ENCODE results near the gene ERBB2. TPM values are rescaled to one million over a fixed set of nuclear protein-coding genes. Genes with fewer than 3 reads are reported as not detected.

ERBB2 gene
- total and polyA plus RNA-seq, 2 of the 8 experiments (the other 6 are each of a cell fraction or from before 2014, with no cell fraction given), result 183 to 394 TPM

DNA sequence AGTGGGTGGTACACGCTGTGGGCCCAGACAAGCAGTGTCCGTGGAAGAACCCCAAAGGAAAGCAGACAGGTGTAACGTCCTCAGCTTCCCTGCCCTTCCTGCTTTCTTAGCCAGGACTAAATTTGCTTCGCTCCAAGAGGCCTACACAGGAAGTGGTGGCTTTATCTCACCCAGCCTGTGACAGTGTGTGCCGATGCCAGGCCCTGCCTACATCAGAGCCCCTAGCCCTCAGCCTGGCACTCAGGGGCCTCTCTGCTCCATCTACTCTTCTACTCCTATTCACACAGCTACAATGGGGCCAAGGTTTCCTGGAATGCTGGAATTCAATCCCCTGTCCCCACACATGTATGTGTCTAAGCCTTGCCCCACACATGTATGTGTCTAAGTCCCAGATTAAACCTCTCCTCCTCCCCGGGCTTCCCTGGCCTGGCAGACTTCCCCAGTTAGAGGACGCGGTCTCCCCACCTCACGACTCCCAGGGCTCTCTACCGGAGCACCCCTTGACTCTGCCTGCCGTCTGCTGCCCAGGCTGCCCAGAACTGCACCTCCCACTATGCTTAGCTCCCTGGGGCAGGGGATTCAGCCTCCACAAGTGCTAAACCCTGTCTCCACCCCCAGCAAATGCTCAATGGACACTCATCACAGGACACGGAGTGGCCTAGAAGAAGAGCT is 20.2 kb upstream of the ERBB2 start:
- Histone ChIP-seq H3K4me2 (ENCODE audit: insufficient read depth in 1 of 2, low read depth in 2 of 2, low read length in 2 of 2) (no peak overlapping the region), H3K23me2 (ENCODE audit: low read depth, low read length) (no peaks in the 10 kb centered on the region), H3K36me3 (ENCODE audit: control insufficient read depth in 2 of 4, insufficient read depth in 4 of 4, low read length in 3 of 4) (peaks cover 0 to 3% (median 1%) of the 10 kb centered on the region in 4 experiments; a peak in 4 of 8 replicates), H2AFZ (ENCODE audit: low read length) (no peak overlapping the region), H2BK5ac (ENCODE audit: low read depth, low read length) (no peak overlapping the region), H3K14ac (ENCODE audit: insufficient read length) (no peak overlapping the region), H3K79me1 (ENCODE audit: low read depth, low read length) (no peaks in the 10 kb centered on the region), H2BK20ac (ENCODE audit: low read length) (no peak overlapping the region), H2BK15ac (ENCODE audit: low read length) (no peak overlapping the region), H3K27me3 (replicated peaks in 1 of 4; ENCODE audit: control insufficient read depth in 3 of 4, extremely low read depth in 1 of 4, insufficient read depth in 3 of 4, low read length in 3 of 4) (no peaks in the 10 kb centered on the region), H3K27ac (ENCODE audit: low read depth, low read length) (no peak overlapping the region), H3K79me2 (ENCODE audit: control insufficient read depth in 1 of 2, insufficient read depth in 2 of 2, low read length in 2 of 2) (no peaks in the 10 kb centered on the region), H3K4me3 (ENCODE audit: extremely low read depth in 1 of 4, insufficient read depth in 2 of 4, low read depth in 3 of 4, low read length in 4 of 4) (no peak overlapping the region), H3K9ac (replicated peaks in 1 of 4; ENCODE audit: extremely low read depth in 1 of 4, low read depth in 3 of 4, low read length in 3 of 4) (no peak overlapping the region), H4K8ac (ENCODE audit: extremely low read depth, insufficient read depth, low read length) (no peak overlapping the region), H2BK12ac (ENCODE audit: low read depth, low read length) (peak overlapping the region; percentile 68; the same call in 1 of the 2 replicates), H3K9me3 (ENCODE audit: insufficient read depth in 2 of 2, low read depth in 1 of 2, low read length in 1 of 2) (no peaks in the 10 kb centered on the region), H3K23ac (ENCODE audit: insufficient read length) (no peak overlapping the region), H4K5ac (ENCODE audit: insufficient read length, low read depth, low read length) (no peak overlapping the region), H3K4ac (replicated peaks; ENCODE audit: insufficient read length, low read depth, low read length) (no peak overlapping the region), H2BK120ac (replicated peaks; ENCODE audit: low read depth, low read length) (no peak overlapping the region), H3K18ac (ENCODE audit: extremely low read depth, low read length) (no peak overlapping the region; the same call in 1 of the 2 replicates), H4K91ac (replicated peaks; ENCODE audit: insufficient read length, low read length) (no peak overlapping the region), H2AK5ac (ENCODE audit: low read depth, low read length) (0 out of 2 replicates have a peak overlapping the region, but pooled peaks have one; percentile 24), H3K56ac (replicated peaks; ENCODE audit: insufficient read length, low read depth, low read length) (no peak overlapping the region), H3K4me1 (replicated peaks in 1 of 4; ENCODE audit: control insufficient read depth in 3 of 4, insufficient read depth in 4 of 4, low read length in 3 of 4) (peaks cover 0 to 8% (median 5%) of the 10 kb centered on the region in 4 experiments; a peak in 5 of 7 replicates), H4K20me1 (replicated peaks in 1 of 2; ENCODE audit: control insufficient read depth in 1 of 2, insufficient read depth in 2 of 2, low read length in 2 of 2) (no peaks in the 10 kb centered on the region)
- ChIA-PET CTCF (ENCODE audit: partially characterized antibody) (interaction anchor here (0.6 to 52.4 kb wide), 18 partner anchors 10 to 308 kb away, joined by 3 to 1885 read pairs (median 3); partner anchors contain the start of genes ERBB2, PNMT, PPP1R1B and STARD3), POLR2A (ENCODE audit: partially characterized antibody) (interaction anchor here (0.5 to 38.1 kb wide), 5 partner anchors 4 to 335 kb away, joined by 3 to 708 read pairs (median 3); partner anchors contain the start of genes ERBB2, PGAP3, PNMT and TCAP)
- TF ChIP-seq POLR2AphosphoS5 (IDR thresholded peaks at IDR 0.05; ENCODE audit: low read depth, low read length) (no peak), JUND (IDR thresholded peaks at IDR 0.05; ENCODE audit: low read length) (no peak), POU5F1 (IDR thresholded peaks at IDR 0.05; ENCODE audit: low read depth, low read length) (no peak), BCL11A (IDR thresholded peaks at IDR 0.05; ENCODE audit: low read depth in 2 of 2, low read length in 2 of 2) (no peak), JUN (IDR thresholded peaks at IDR 0.05; ENCODE audit: low read depth, low read length) (no peak), RFX5 (IDR thresholded peaks at IDR 0.05; ENCODE audit: borderline replicate concordance, low read depth, low read length) (no peak), SP2 (IDR thresholded peaks at IDR 0.05; ENCODE audit: low read length) (no peak), RXRA (IDR thresholded peaks at IDR 0.05; ENCODE audit: insufficient read depth, low read depth, low read length) (no peak), NRF1 (IDR thresholded peaks at IDR 0.05; ENCODE audit: low read depth, low read length) (no peak)
- TF ChIP-seq, protein P1, sequence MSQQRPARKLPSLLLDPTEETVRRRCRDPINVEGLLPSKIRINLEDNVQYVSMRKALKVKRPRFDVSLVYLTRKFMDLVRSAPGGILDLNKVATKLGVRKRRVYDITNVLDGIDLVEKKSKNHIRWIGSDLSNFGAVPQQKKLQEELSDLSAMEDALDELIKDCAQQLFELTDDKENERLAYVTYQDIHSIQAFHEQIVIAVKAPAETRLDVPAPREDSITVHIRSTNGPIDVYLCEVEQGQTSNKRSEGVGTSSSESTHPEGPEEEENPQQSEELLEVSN (IDR thresholded peaks at IDR 0.05), result no peak
- TF ChIP-seq, protein P2, sequence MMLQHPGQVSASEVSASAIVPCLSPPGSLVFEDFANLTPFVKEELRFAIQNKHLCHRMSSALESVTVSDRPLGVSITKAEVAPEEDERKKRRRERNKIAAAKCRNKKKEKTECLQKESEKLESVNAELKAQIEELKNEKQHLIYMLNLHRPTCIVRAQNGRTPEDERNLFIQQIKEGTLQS (IDR thresholded peaks at IDR 0.05; ENCODE audit: insufficient read depth, low read depth, low read length), result no peak
- no peak for DNase-seq (ENCODE audit: low read depth in 1 of 2, low spot score in 2 of 2)
- no peak for FAIRE-seq
- 92% methylated on average over 12 of the region's 12 CpGs; no CpG with 5 or more reads in 1 of the 2 experiments for WGBS, 2 experiments (ENCODE audit: extremely low coverage in 1 of 2, insufficient coverage in 1 of 2, insufficient read length in 1 of 2, insufficient replicate concordance in 2 of 2, low coverage in 1 of 2, low lambda C conversion rate in 2 of 2, missing lambda C conversion rate in 1 of 2)
